SJSA1 (cell line): ENCODE data around the gene SV2A. TPM values are rescaled to one million over a fixed set of nuclear protein-coding genes. Genes with fewer than 3 reads are reported as not detected.
"Not testable (repeated sequence)": the region's sequence is repeated elsewhere in the genome, so short reads cannot be mapped to it uniquely, and the experiment has no call there.

Source experiments
- DNase-seq, 2 experiments: peaks; one replicate each; pipeline ENCODE4 v3.0.0-alpha.2; 2015 to 2020; ENCODE audit warnings: low spot score in 2 of 2, low read depth in 1 of 2
- H3K27ac ChIP-seq: fragments of 250-450 bp; sonication (Bioruptor Pico); 2 replicates; pipeline ENCODE4 v1.5.1; 2020; ENCODE audit warnings: mild to moderate bottlenecking, moderate library complexity
- H3K27me3 ChIP-seq: fragments of 250-450 bp; sonication (Bioruptor Pico); replicated peaks from 2 replicates; pipeline ENCODE4 v1.5.1; 2020; ENCODE audit warnings: mild to moderate bottlenecking, moderate library complexity
- H3K36me3 ChIP-seq: fragments of 250-450 bp; sonication (Bioruptor Pico); 2 replicates; pipeline ENCODE4 v1.5.1; 2020; ENCODE audit warnings: mild to moderate bottlenecking
- H3K4me1 ChIP-seq: fragments of 250-450 bp; sonication (Bioruptor Pico); replicated peaks from 2 replicates; pipeline ENCODE4 v1.6.1; 2021; ENCODE audit warnings: mild to moderate bottlenecking
- H3K4me3 ChIP-seq: fragments of 250-450 bp; sonication (Bioruptor Pico); 2 replicates; pipeline ENCODE4 v1.5.1; 2020; ENCODE audit warnings: mild to moderate bottlenecking
- H3K9me3 ChIP-seq: fragments of 250-450 bp; sonication (Bioruptor Pico); replicated peaks from 2 replicates; pipeline ENCODE4 v1.5.1; 2020; ENCODE audit warnings: mild to moderate bottlenecking
- total RNA-seq: library from RNA; depleted of rRNA; stranded (reverse); fragments of >200 nt; shearing (Covaris generic); gene quantifications from 2 replicates; pipeline ENCODE4 v1.2.3, GENCODE V29; 2014

SV2A gene
- total RNA-seq, 1 experiment from 2014 or later, result 17.8 TPM

DNA sequence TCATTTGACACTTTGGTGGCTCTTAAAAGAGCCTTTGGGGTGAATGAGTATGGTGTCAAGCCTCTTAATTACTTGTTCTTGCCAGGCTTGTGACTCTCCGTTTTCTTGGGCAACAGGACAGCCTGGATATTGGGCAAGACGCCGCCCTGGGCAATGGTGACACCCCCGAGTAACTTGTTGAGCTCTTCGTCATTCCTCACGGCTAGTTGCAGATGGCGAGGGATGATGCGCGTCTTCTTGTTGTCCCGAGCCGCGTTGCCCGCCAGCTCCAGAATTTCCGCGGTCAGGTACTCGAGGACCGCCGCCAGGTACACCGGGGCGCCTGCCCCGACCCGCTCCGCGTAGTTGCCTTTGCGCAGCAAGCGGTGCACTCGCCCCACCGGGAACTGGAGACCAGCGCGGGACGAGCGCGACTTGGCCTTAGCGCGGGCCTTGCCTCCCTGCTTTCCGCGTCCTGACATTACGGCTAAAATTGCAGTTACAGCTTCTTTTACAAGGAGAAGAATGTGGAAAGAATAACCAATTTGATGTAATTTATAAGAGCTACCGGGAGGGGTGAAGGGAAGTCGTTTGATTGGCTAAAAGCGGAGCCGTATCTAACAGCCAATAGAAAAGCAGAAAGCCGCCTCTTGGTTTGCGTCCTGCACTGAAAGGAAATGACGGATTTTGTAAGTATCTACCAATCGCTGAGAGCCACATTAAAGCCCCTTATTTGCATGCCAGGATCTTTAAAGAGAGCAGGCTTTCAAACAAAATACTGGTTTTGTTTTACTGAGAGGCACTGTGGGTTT lies 30.0 kb downstream of the SV2A start:
- Histone ChIP-seq H3K9me3 (no peaks in the 10 kb centered on the region), H3K27me3 (no peaks in the 10 kb centered on the region), H3K27ac (peak overlapping the region; percentile 80), H3K4me3 (peak overlapping the region; percentile 46), H3K36me3 (no peaks in the 10 kb centered on the region), H3K4me1 (peaks cover 19% of the 10 kb centered on the region)
- peak in 1 of 2 experiments; percentile 91 for DNase-seq

GRCh38 chr1:149887196-149887455 lies 30.5 kb downstream of the SV2A start:
- not testable (repeated sequence) for H3K36me3 ChIP-seq, DNase-seq, H3K27me3 ChIP-seq, H3K9me3 ChIP-seq
- H3K27ac ChIP-seq, result peak overlapping the region; percentile 80
- H3K4me1 ChIP-seq, result peaks cover 19% of the 10 kb centered on the region
- H3K4me3 ChIP-seq, result peak overlapping the region; percentile 46

DNA sequence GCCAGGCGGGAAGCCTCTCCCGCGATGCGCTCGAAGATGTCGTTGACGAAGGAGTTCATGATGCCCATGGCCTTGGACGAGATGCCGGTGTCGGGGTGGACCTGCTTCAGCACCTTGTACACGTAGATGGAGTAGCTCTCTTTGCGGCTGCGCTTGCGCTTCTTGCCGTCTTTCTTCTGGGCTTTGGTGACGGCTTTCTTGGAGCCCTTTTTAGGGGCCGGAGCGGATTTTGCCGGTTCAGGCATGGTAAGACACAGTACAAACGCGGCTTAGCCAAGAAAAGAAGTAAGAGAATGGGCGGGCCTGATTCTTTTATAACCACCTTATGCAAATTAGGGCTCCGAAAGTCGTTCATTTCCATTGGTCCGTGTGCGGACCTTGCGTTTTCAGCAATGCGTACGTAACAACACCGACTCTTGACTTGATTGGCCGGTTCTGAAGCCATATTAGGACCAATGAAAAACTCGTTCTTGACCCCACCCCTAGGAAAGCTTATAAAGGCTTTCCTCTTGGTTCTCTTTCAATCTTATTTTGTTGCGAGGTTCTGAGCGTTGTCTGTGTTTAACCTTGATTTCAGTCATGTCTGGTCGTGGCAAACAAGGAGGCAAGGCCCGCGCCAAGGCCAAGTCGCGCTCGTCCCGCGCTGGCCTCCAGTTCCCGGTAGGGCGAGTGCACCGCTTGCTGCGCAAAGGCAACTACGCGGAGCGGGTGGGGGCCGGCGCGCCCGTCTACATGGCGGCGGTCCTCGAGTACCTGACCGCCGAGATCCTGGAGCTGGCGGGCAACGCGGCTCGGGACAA lies 31.0 kb downstream of the SV2A start:
- H3K27me3 ChIP-seq, result no peaks in the 10 kb centered on the region
- DNase-seq, result peak; percentile 94 to 97
- peaks cover 19% of the 10 kb centered on the region for H3K4me1 ChIP-seq
- H3K9me3 ChIP-seq, result no peaks in the 10 kb centered on the region
- peak overlapping the region; percentile 46 for H3K4me3 ChIP-seq
- no peaks in the 10 kb centered on the region for H3K36me3 ChIP-seq
- H3K27ac ChIP-seq, result peak overlapping the region; percentile 91

GRCh38 chr1:149886121-149886395 lies 31.6 kb downstream of the SV2A start:
- not testable (repeated sequence) for H3K27me3 ChIP-seq, DNase-seq, H3K36me3 ChIP-seq, H3K9me3 ChIP-seq
- Histone ChIP-seq H3K4me1 (peaks cover 19% of the 10 kb centered on the region), H3K27ac (peak overlapping the region; percentile 91), H3K4me3 (peak overlapping the region; percentile 46)

DNA sequence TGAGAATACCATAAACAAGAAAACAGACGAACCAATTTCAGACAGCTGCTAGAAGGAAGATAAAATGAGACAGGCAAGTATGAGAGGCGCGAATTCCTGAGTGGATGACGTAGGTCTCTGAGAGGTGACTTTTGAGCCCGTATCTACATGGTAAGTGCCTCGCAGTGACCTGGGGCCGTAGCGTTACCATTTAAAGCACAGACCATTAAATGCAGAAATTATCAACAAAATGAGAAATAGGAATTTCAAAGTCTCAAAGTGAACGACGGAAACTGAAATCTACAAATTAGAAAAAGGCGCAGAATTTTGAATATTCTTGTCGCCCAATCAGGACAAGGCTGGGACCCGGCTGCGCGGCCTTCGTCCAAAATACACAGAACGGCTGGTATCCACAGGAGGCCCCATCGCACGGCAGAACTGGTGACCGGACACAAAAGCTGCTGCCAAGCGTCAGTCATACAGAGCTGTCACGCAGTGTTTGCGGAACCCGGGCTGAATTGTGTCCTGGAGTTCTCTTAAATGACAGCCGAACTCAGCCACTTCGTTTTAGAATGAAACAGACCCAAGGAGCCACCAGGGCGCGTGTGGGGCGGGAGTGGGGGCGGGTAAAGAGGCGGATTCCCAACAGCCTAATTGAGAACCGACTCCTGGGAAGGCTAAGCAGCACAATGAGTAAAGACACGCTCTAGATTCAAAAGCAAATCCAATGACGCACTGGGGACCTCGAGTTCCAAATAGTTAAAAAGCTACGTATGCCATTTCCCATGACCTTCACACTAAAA lies 32.1 kb downstream of the SV2A start:
- H3K36me3 ChIP-seq, result no peaks in the 10 kb centered on the region
- H3K27me3 ChIP-seq, result no peaks in the 10 kb centered on the region
- DNase-seq, result peak; percentile 93 to 94
- H3K4me1 ChIP-seq, result peaks cover 19% of the 10 kb centered on the region
- H3K27ac ChIP-seq, result peak overlapping the region; percentile 91
- no peaks in the 10 kb centered on the region for H3K9me3 ChIP-seq
- H3K4me3 ChIP-seq, result peak overlapping the region; percentile 46

- peak overlapping the region; percentile 91 for H3K27ac ChIP-seq
- peaks cover 19% of the 10 kb centered on the region for H3K4me1 ChIP-seq
- H3K27me3 ChIP-seq, result no peaks in the 10 kb centered on the region
- H3K4me3 ChIP-seq, result peak overlapping the region; percentile 46
- H3K36me3 ChIP-seq, result no peaks in the 10 kb centered on the region
- H3K9me3 ChIP-seq, result no peaks in the 10 kb centered on the region
- DNase-seq, result no peak
Observed at GRCh38 chr1:149884433-149885338, 33.0 kb downstream of the SV2A start.

DNA sequence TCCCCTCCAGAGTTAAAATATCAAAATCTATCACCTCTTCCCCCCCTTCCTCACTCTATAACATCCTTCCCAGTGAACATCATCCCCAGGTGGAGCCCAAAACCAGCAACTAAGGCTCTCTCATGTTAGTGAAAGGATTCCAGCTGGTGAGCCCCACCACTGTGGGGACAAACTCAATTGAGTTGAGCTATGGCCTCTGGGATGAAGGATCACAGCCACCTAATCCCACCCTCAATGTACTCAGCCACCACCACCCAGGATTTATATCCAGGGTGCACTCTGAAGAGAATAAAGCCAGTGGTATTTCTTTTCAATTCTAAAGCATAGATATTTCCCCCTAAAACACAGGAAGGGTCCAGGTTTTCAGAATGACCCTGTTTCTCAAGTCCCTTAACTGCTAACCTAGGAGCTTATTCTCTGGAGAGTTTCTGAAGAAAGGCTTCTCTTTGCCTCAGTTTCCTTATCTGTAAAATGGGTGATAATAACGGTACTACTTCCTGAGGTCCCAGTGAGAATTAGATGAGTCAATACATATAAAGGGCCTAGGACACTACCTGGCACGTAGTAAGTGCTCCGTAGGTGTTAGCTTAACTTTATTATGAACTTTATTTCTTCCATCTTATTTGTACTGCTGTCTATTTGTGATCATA lies 33.9 kb downstream of the SV2A start:
- Histone ChIP-seq H3K36me3 (no peaks in the 10 kb centered on the region), H3K27ac (peak overlapping the region; percentile 91; the same call in 1 of the 2 replicates), H3K4me1 (peaks cover 15% of the 10 kb centered on the region), H3K9me3 (no peaks in the 10 kb centered on the region), H3K27me3 (no peaks in the 10 kb centered on the region), H3K4me3 (no peak overlapping the region)
- no peak for DNase-seq

DNA sequence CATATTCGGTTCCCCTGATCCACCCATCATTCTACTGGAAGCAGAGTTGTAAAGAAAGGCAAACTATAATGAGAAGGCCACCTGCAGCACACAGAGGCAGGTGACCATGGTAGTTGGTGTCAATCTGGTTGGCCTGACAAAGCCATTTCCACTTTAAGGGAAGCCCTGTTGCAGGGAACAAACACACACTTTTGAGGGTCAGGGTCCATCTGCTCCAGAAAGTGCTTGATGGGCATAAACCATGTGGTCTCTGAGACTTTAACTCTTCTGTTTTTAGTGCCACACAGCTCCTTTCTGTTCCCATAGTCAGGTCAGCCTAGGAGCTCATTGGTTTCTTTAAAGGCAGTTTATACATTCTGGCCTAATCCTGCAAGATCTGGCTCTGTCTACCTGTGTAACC lies 35.8 kb downstream of the SV2A start:
- no peak overlapping the region for H3K27ac ChIP-seq
- no peaks in the 10 kb centered on the region for H3K9me3 ChIP-seq
- no peak overlapping the region for H3K4me3 ChIP-seq
- no peaks in the 10 kb centered on the region for H3K27me3 ChIP-seq
- DNase-seq, result no peak
- H3K4me1 ChIP-seq, result peaks cover 13% of the 10 kb centered on the region
- no peaks in the 10 kb centered on the region for H3K36me3 ChIP-seq

DNA sequence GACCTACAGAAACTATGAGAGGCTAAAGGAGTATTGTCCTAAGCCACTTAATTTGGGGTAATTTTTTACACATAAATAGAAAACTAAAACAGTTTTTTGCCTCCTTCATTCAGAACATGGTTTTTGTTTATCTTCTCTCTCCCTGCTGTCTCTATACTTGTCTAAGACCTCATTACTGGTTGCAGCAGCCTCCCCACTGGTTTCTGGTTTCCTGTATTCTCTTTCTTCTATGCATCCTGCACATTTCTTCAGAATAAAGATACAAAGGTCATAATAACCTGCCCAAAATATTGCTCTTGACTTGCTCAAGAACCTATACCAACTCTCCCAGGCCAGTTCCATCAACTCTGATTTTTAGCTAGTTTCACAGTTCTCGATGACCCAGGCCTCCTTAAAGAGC lies 38.1 kb downstream of the SV2A start:
- H3K4me1 ChIP-seq, result peaks cover 7% of the 10 kb centered on the region
- H3K36me3 ChIP-seq, result no peaks in the 10 kb centered on the region
- no peaks in the 10 kb centered on the region for H3K27me3 ChIP-seq
- H3K4me3 ChIP-seq, result no peak overlapping the region
- H3K9me3 ChIP-seq, result no peaks in the 10 kb centered on the region
- no peak overlapping the region for H3K27ac ChIP-seq
- no peak for DNase-seq

DNA sequence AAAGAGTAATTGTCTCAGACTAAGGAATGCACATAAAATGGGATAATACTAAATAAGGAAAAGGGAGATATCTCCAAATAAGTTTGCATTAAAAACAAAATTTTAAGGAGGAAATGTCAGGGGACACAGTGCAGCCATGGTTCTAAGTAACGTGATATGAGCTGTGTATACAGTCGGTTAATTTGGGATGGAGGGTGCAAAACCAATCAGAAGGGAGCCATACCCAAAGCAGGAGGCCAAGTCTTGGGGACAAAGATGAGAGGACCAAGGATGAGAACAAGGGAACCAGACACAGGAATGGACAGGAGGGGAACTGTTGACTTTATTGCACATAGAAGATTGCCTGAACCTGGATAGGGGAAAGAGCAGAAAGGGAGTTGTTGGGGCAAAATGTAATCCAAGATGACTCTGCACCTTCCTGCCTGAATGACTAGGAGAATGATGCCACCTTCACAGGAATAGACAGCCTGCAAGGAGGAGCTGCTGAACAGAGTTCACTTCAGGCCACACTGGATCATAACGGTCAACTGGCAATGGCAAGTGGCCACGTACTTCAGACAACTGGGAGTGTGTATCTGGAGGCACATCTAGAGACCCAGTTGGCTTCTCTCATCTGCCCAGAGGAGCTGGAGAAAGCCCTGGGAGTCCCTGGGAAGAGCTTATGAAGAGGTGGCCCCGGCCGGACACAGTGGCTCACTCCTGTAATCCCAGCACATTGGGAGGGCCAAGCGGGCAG lies 40.3 kb downstream of the SV2A start:
- H3K4me3 ChIP-seq, result no peak overlapping the region
- no peaks in the 10 kb centered on the region for H3K4me1 ChIP-seq
- no peaks in the 10 kb centered on the region for H3K9me3 ChIP-seq
- no peaks in the 10 kb centered on the region for H3K36me3 ChIP-seq
- DNase-seq, result no peak
- H3K27ac ChIP-seq, result no peak overlapping the region
- H3K27me3 ChIP-seq, result no peaks in the 10 kb centered on the region

GRCh38 chr1:149873060-149873459 lies 44.6 kb downstream of the SV2A start:
- DNase-seq, H3K9me3 ChIP-seq, H3K4me3 ChIP-seq, H3K27ac ChIP-seq, H3K4me1 ChIP-seq, H3K36me3 ChIP-seq, H3K27me3 ChIP-seq: not testable (repeated sequence)

- not testable (repeated sequence) for H3K36me3 ChIP-seq, H3K9me3 ChIP-seq, H3K4me1 ChIP-seq, H3K27ac ChIP-seq, H3K4me3 ChIP-seq, DNase-seq, H3K27me3 ChIP-seq
Observed at GRCh38 chr1:149866887-149867286, 50.8 kb downstream of the SV2A start.
